HG02840 (cell line): ENCODE data around the gene COL4A1.

Source experiments
- ATAC-seq: cut with Tn5 transposase; IDR thresholded peaks from one replicate; pipeline ENCODE4 v1.9.1; 2021; ENCODE audit warnings: mild to moderate bottlenecking, moderate library complexity, moderate number of reproducible peaks; ENCODE audit not compliant: unreplicated experiment, low FRiP score

The COL4A1 gene

GRCh38 chr13:110342474-110342873 is 35.5 kb upstream of the COL4A1 start:
- no peak for ATAC-seq

DNA sequence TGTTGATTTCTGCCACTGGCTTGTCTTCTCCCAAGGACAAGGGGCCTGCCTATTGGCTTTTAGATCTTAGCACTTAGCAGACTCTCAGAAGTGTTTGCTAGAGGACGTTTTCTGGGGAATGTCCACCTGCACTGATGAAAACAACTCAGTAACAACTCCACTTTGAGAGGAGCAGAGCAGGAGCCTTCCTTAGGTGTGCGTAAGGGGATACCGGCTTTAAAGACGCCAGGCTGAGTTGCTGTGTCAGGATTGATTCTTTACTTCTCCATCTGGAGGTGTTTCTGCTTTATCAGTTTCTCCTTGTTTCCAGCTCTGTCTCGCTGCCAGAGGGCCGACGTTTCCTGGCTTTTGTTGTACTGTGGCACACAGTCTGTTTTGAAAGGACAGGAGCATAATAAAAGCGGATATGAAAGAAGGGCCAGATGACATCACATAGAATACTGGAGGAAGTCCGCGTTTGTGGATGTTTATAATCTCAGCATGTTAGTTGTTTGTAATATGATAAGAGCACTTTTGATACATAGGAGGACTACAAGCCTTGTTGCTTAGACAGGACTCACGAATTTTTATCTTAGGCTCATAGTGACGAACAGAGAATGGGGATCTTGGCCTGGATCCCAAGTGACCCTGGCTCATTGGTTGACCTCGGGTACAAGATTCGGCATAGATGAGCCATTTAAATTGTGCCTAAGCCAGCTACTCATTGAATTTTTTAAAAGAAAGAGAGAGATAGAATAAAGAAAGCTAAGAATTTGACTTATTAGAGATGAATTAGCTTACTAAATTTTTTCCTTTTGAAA is 34.7 kb upstream of the COL4A1 start:
- no peak for ATAC-seq

- ATAC-seq: no peak
These were observed 34.0 kb upstream of the COL4A1 start for GRCh38 chr13:110340812-110341444.

- no peak for ATAC-seq
These were observed 33.1 kb upstream of the COL4A1 start for GRCh38 chr13:110339975-110340550.

GRCh38 chr13:110339263-110339662 is 32.3 kb upstream of the COL4A1 start:
- ATAC-seq: no peak

- no peak for ATAC-seq
These were observed 31.6 kb upstream of the COL4A1 start for GRCh38 chr13:110338441-110339101.

DNA sequence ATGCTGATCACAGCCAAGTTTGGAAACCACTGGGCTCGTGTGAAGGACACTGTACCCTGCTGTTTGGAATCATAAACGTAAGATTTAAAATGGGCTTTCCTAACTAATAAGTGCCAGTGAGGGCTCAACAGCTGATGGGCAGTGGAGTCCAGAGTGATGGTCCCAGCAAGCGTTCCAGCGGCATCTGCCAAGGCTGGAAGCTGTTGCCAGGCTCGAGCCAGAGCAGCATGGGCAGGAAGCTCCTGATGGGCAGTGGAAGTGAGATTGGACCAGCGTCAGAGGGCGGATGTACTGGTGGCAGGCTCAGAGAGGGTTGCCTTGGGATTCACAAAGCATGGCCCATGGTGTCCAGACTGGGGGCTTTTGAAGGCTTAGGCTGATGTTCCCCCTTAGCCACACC is 30.3 kb upstream of the COL4A1 start:
- ATAC-seq: no peak

- no peak for ATAC-seq
These were observed 29.7 kb upstream of the COL4A1 start for GRCh38 chr13:110336681-110337080.

DNA sequence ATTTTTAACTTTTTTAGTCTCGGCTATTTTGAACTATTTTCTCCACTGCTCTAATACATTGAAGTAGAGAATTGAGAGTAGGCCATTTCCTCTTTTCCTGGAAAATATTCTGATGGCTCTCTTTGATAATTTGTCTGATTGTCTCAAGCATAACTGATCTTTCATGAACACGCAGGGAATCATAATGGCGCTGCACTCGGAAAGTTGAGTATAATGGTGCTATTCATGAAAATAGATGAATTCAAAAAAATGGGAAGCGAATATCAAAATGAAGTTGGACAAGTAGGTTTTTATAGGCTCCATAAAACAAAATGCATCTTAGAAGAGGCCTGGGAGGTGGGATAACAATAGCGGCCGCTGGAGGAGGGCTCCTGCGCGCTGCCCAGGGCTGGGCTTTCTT is 29.2 kb upstream of the COL4A1 start:
- ATAC-seq: no peak

DNA sequence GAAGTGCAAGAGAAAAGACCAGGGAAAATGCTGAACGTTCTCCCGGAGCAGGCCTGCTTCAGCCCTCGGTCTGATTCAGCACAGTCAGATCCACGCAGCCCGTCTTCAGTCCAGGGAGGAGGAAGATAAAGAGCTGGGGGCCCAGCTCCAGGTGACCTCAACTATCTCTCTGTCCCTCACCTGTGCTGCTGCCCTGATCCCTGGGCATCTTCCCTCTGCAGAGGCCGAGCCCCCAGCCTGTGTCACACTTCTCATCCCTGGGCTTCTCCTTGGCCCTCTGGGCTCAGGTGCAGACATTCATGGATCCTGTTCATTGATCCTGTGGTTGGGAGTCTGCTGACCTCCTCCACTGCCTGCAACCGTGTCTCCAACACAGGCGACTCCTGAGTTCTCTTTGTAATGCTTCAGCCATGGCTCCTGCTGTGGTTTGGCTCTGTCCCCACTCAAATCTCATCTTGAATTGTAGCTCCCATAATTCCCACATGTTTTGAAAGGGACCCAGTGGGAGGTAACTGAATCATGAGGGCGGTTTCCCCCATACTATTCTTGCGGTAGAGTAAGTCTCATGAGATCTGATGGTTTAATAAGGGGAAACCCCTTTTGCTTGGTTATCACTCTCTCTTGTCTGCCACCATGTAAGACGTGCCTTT is 28.0 kb upstream of the COL4A1 start:
- ATAC-seq: no peak

DNA sequence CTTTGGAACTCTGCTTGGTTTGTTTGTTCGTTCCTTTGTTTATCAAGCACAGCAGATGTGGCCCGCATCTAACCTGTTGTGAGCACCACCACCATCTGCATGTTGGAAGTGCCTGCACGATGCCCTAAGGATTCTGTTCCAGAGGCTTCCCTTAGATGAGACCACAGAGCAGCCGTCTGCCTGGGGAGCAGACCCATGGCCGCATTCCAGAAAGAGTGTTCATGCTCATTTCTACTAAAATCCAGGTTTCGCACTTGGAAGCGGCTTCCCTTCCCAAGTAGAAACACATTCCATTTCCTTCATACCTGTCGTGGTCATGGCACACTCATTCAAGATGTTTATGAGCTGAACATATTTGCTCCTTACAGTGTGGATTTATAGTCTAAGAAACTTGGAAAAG is 27.3 kb upstream of the COL4A1 start:
- no peak for ATAC-seq

- no peak for ATAC-seq
These were observed 26.9 kb upstream of the COL4A1 start for GRCh38 chr13:110333837-110334236.

- ATAC-seq: no peak
These were observed 25.8 kb upstream of the COL4A1 start for GRCh38 chr13:110332750-110333149.

- no peak for ATAC-seq
These were observed 24.4 kb upstream of the COL4A1 start for GRCh38 chr13:110331362-110331761.

GRCh38 chr13:110330491-110331011 is 23.6 kb upstream of the COL4A1 start:
- no peak for ATAC-seq

- ATAC-seq: no peak
These were observed 23.0 kb upstream of the COL4A1 start for GRCh38 chr13:110329798-110330461.

- no peak for ATAC-seq
These were observed 22.3 kb upstream of the COL4A1 start for GRCh38 chr13:110329258-110329657.

GRCh38 chr13:110328573-110328972 is 21.6 kb upstream of the COL4A1 start:
- ATAC-seq: no peak

GRCh38 chr13:110327051-110327721 is 20.2 kb upstream of the COL4A1 start:
- ATAC-seq: no peak
